GM13977 (cell line): Measurements from ENCODE around the gene TAS2R4.
"Not testable (repeated sequence)": the region's sequence is repeated elsewhere in the genome, so short reads cannot be mapped to it uniquely, and the experiment has no call there.

ENCODE experiments used
- DNase-seq: peaks from one replicate; pipeline ENCODE4 v3.0.0; 2012; ENCODE audit warnings: low spot score
- CTCF ChIP-seq: IDR thresholded peaks from 2 replicates; pipeline ENCODE4 v1.5.1; 2012; ENCODE audit warnings: mild to moderate bottlenecking, control low read depth; ENCODE audit not compliant: insufficient read depth; ENCODE audit errors: extremely low read depth, missing control alignments
- in situ Hi-C: fragments of 300-500 bp; cut with MboI; formaldehyde crosslinking; loops from one replicate; pipeline ENCODE4 v1.12.0; 2022; ENCODE audit warnings: low sequenced_read_pairs, low pct_unique_long_range_greater_than_20kb, mixed read lengths, inconsistent platforms; ENCODE audit not compliant: unreplicated experiment

TAS2R4 gene

GRCh38 chr7:141739250-141739649 is 37.2 kb upstream of the TAS2R4 start:
- in situ Hi-C loops: no loop called here
- TF ChIP-seq CTCF: no peak
- no peak for DNase-seq

- in situ Hi-C loops: no loop called here
- no peak for DNase-seq
- TF ChIP-seq CTCF: no peak
Measured at GRCh38 chr7:141742229-141742628, 34.2 kb upstream of the TAS2R4 start.

- no peak for TF ChIP-seq CTCF
- in situ Hi-C loops: no loop called here
- no peak for DNase-seq
Measured at GRCh38 chr7:141744131-141744530, 32.3 kb upstream of the TAS2R4 start.

- in situ Hi-C loops: no loop called here
- TF ChIP-seq CTCF: no peak
- DNase-seq: no peak
Measured at GRCh38 chr7:141748396-141748795, 28.1 kb upstream of the TAS2R4 start.

GRCh38 chr7:141751904-141752303 is 24.6 kb upstream of the TAS2R4 start:
- in situ Hi-C loops: not testable (repeated sequence)

GRCh38 chr7:141752634-141753033 is 23.8 kb upstream of the TAS2R4 start:
- TF ChIP-seq CTCF: peak; percentile 19
- DNase-seq: no peak
- in situ Hi-C loops: no loop called here

More at GRCh38 chr7:141751904-141752303, 24.6 kb upstream of the TAS2R4 start:
- not testable (repeated sequence) for DNase-seq

GRCh38 chr7:141754939-141755338 is 21.5 kb upstream of the TAS2R4 start:
- peak; percentile 46 for TF ChIP-seq CTCF
- in situ Hi-C loops: no loop called here
- DNase-seq: no peak
